Measurements from ENCODE around the gene AVPI1. TPM values are rescaled to one million over a fixed set of nuclear protein-coding genes. Genes with fewer than 3 reads are reported as not detected.
"Not testable (repeated sequence)": the region's sequence is repeated elsewhere in the genome, so short reads cannot be mapped to it uniquely, and the experiment has no call there.

Gene AVPI1
- total RNA-seq, 1 donor = 101 TPM

DNA sequence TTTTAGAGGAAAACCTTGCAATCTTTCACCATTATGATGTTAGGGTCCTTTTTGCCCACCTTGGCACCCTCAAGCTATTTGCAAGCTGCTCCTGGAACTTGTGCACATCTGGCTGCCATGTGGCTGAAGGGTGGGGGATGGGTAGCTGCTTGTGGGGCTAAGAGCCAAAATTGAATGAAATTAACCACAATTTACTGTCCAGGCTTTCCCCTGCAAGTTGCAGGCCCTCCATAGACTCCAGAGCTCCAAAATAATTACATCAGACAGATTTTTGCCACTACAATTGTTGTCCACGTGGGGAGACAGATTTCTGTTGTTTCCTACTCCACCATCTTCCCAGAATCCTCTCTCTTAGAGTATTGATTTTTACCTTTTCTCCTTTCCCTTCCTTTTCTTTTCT, 27.5 kb downstream of the AVPI1 start:
- H3K79me2 ChIP-seq (ENCODE audit: insufficient read depth, low read length) = peaks cover 13% of the 10 kb centered on the region
- no peak overlapping the region for H3K27ac ChIP-seq (ENCODE audit: low read depth, low read length)
- no peaks in the 10 kb centered on the region for H3K9me3 ChIP-seq (ENCODE audit: low read depth, low read length)
- TF ChIP-seq, protein P1, sequence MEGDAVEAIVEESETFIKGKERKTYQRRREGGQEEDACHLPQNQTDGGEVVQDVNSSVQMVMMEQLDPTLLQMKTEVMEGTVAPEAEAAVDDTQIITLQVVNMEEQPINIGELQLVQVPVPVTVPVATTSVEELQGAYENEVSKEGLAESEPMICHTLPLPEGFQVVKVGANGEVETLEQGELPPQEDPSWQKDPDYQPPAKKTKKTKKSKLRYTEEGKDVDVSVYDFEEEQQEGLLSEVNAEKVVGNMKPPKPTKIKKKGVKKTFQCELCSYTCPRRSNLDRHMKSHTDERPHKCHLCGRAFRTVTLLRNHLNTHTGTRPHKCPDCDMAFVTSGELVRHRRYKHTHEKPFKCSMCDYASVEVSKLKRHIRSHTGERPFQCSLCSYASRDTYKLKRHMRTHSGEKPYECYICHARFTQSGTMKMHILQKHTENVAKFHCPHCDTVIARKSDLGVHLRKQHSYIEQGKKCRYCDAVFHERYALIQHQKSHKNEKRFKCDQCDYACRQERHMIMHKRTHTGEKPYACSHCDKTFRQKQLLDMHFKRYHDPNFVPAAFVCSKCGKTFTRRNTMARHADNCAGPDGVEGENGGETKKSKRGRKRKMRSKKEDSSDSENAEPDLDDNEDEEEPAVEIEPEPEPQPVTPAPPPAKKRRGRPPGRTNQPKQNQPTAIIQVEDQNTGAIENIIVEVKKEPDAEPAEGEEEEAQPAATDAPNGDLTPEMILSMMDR (IDR thresholded peaks at IDR 0.05; ENCODE audit: extremely low read depth, low read depth, low read length) = no peak
- peaks cover 65% of the 10 kb centered on the region for H3K36me3 ChIP-seq (ENCODE audit: insufficient read depth, low read length)
- H3K4me2 ChIP-seq (ENCODE audit: insufficient read depth, low read length) = no peak overlapping the region
- H3K27me3 ChIP-seq (ENCODE audit: insufficient read depth, low read length) = no peaks in the 10 kb centered on the region
- DNase-seq (ENCODE audit: insufficient read length, low spot score, missing footprints) = no peak
- peaks cover 4% of the 10 kb centered on the region for H3K4me1 ChIP-seq (ENCODE audit: insufficient read depth, low read length)
- no peak overlapping the region for H2AFZ ChIP-seq (ENCODE audit: low read length)
- no peak overlapping the region for H3K4me3 ChIP-seq (ENCODE audit: insufficient read depth, low read length)
- no peaks in the 10 kb centered on the region for H4K20me1 ChIP-seq (ENCODE audit: insufficient read depth, low read length)

DNA sequence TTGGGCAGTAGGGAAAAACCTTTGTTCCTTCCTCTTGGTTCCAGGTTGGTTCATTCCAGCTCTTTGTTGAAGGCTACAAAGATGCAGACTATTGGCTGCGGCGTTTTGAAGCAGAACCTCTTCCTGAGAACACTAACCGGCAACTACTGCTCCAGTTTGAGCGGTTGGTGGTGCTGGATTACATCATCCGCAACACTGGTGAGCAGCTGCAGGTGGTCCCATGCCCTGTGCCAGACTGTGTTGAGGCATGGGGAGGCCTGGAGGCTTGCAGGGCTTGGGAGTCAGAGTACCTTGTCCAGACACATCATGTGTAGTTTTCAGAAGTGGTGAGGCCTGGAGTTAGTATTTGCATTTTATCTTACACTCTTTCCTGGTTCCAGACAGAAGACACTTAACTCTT, 30.3 kb downstream of the AVPI1 start:
- no peaks in the 10 kb centered on the region for H4K20me1 ChIP-seq (ENCODE audit: insufficient read depth, low read length)
- H3K4me2 ChIP-seq (ENCODE audit: insufficient read depth, low read length) = no peak overlapping the region
- H3K27me3 ChIP-seq (ENCODE audit: insufficient read depth, low read length) = no peaks in the 10 kb centered on the region
- DNase-seq (ENCODE audit: insufficient read length, low spot score, missing footprints) = no peak
- H3K79me2 ChIP-seq (ENCODE audit: insufficient read depth, low read length) = peaks cover 31% of the 10 kb centered on the region
- TF ChIP-seq, protein P1 (IDR thresholded peaks at IDR 0.05; ENCODE audit: extremely low read depth, low read depth, low read length) = no peak
- peaks cover 4% of the 10 kb centered on the region for H3K4me1 ChIP-seq (ENCODE audit: insufficient read depth, low read length)
- H3K36me3 ChIP-seq (ENCODE audit: insufficient read depth, low read length) = peaks cover 72% of the 10 kb centered on the region
- no peak overlapping the region for H2AFZ ChIP-seq (ENCODE audit: low read length)
- no peak overlapping the region for H3K4me3 ChIP-seq (ENCODE audit: insufficient read depth, low read length)
- no peaks in the 10 kb centered on the region for H3K9me3 ChIP-seq (ENCODE audit: low read depth, low read length)
- H3K27ac ChIP-seq (ENCODE audit: low read depth, low read length) = no peak overlapping the region

DNA sequence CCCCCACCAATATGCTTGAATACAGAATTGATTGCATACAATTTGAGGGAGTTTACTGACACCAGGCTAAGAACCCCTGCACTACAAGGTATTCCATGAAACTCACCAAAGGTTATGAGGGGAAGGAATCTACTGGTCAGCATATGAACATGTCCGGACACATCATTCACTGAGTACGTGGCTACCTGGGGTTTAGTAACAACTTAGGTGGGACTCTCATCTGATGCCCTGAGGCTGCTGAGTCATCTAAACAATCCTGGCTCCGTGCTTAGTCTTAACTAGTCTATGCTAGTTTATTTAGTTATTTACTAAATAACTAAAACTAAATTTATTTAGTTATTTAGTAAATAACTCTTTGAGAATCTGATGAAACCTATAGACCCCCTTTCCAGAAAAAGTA, 35.3 kb downstream of the AVPI1 start:
- no peak for DNase-seq (ENCODE audit: insufficient read length, low spot score, missing footprints)
- TF ChIP-seq, protein P1 (IDR thresholded peaks at IDR 0.05; ENCODE audit: extremely low read depth, low read depth, low read length) = no peak
- H3K36me3 ChIP-seq (ENCODE audit: insufficient read depth, low read length) = peaks cover 54% of the 10 kb centered on the region

DNA sequence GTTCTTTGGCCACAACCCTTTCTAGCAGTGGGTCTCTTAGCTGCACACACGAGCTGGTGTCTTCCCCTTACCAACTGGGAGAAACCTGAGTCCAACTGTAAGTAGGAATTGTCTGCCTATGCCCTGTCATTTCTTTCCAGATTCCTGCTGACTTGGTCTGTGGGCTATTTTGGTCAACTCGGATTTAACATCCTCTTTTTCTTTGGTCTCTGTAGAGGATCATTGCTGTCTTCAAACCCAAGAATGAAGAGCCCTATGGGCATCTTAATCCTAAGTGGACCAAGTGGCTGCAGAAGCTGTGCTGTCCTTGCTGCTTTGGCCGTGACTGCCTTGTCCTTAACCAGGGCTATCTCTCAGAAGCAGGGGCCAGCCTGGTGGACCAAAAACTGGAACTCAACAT, 36.3 kb downstream of the AVPI1 start:
- TF ChIP-seq, protein P1 (IDR thresholded peaks at IDR 0.05; ENCODE audit: extremely low read depth, low read depth, low read length) = no peak
- no peak overlapping the region for H2AFZ ChIP-seq (ENCODE audit: low read length)
- no peaks in the 10 kb centered on the region for H3K27me3 ChIP-seq (ENCODE audit: insufficient read depth, low read length)
- peaks cover 2% of the 10 kb centered on the region for H4K20me1 ChIP-seq (ENCODE audit: insufficient read depth, low read length)
- H3K36me3 ChIP-seq (ENCODE audit: insufficient read depth, low read length) = peaks cover 53% of the 10 kb centered on the region
- H3K9me3 ChIP-seq (ENCODE audit: low read depth, low read length) = no peaks in the 10 kb centered on the region
- peaks cover 66% of the 10 kb centered on the region for H3K79me2 ChIP-seq (ENCODE audit: insufficient read depth, low read length)
- no peak overlapping the region for H3K4me2 ChIP-seq (ENCODE audit: insufficient read depth, low read length)
- H3K4me1 ChIP-seq (ENCODE audit: insufficient read depth, low read length) = peaks cover 32% of the 10 kb centered on the region
- H3K4me3 ChIP-seq (ENCODE audit: insufficient read depth, low read length) = no peak overlapping the region
- H3K27ac ChIP-seq (ENCODE audit: low read depth, low read length) = peak overlapping the region; percentile 46
- no peak for DNase-seq (ENCODE audit: insufficient read length, low spot score, missing footprints)

More for the DNA sequence above, 35.3 kb downstream of the AVPI1 start:
- peaks cover 2% of the 10 kb centered on the region for H4K20me1 ChIP-seq (ENCODE audit: insufficient read depth, low read length)
- H3K27me3 ChIP-seq (ENCODE audit: insufficient read depth, low read length) = no peaks in the 10 kb centered on the region
- H3K4me2 ChIP-seq (ENCODE audit: insufficient read depth, low read length) = no peak overlapping the region
- H3K27ac ChIP-seq (ENCODE audit: low read depth, low read length) = no peak overlapping the region
- H3K9me3 ChIP-seq (ENCODE audit: low read depth, low read length) = no peaks in the 10 kb centered on the region
- H2AFZ ChIP-seq (ENCODE audit: low read length) = no peak overlapping the region
- H3K4me3 ChIP-seq (ENCODE audit: insufficient read depth, low read length) = no peak overlapping the region
- peaks cover 32% of the 10 kb centered on the region for H3K4me1 ChIP-seq (ENCODE audit: insufficient read depth, low read length)
- peaks cover 57% of the 10 kb centered on the region for H3K79me2 ChIP-seq (ENCODE audit: insufficient read depth, low read length)

DNA sequence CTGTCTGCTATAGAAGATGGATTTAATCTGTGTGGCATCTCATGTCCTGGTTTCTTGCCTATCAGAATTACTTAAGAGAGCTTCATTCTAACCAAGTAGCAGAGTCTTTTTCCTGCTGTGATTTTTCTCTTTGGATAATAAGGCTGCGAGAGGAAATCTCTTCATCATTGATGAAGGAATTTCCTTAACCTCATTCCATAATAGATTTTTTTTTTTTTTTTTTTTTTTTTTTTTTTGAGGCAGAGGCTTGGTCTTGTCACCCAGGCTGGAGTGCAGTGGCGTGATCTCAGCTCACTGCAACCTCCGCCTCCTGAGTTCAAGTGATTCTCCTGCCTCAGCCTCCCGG, 37.7 kb downstream of the AVPI1 start:
- H2AFZ ChIP-seq (ENCODE audit: low read length); H3K4me3 ChIP-seq (ENCODE audit: insufficient read depth, low read length); H4K20me1 ChIP-seq (ENCODE audit: insufficient read depth, low read length); DNase-seq (ENCODE audit: insufficient read length, low spot score, missing footprints); H3K9me3 ChIP-seq (ENCODE audit: low read depth, low read length); H3K27me3 ChIP-seq (ENCODE audit: insufficient read depth, low read length): not testable (repeated sequence)
- Histone ChIP-seq H3K4me1 (ENCODE audit: insufficient read depth, low read length) (peaks cover 39% of the 10 kb centered on the region), H3K4me2 (ENCODE audit: insufficient read depth, low read length) (peak overlapping the region; percentile 81), H3K27ac (ENCODE audit: low read depth, low read length) (peak overlapping the region; percentile 97), H3K36me3 (ENCODE audit: insufficient read depth, low read length) (peaks cover 54% of the 10 kb centered on the region), H3K79me2 (ENCODE audit: insufficient read depth, low read length) (peaks cover 78% of the 10 kb centered on the region)

Data from osteoblast (primary cell).